Stimulated activated CD4-positive, alpha-beta T cell treated with anti-CD3 and anti-CD28 coated beads, TNF-alpha, amount 100 ng/mL, for 4 hours (primary cell): ENCODE results near the gene HNRNPAB.

Source experiments
- DNase-seq, 3 experiments: peaks; one replicate each; pipeline ENCODE4 v3.0.0-alpha.2; 2020; ENCODE audit warnings: low read depth in 3 of 3

The HNRNPAB gene

GRCh38 chr5:178204182-178204934 lies at the start of gene HNRNPAB:
Gene HNRNPAB (plus strand): TSS chr5:178204533. CDS start chr5:178204838, 305 bp downstream.
- peak; percentile 92 to 95 (median 93) for DNase-seq

- DNase-seq: no peak
Observed at GRCh38 chr5:178155065-178155464, 49.3 kb upstream of the HNRNPAB start.

- no peak for DNase-seq
Observed at GRCh38 chr5:178160176-178160575, 44.2 kb upstream of the HNRNPAB start.

- no peak for DNase-seq
Observed at GRCh38 chr5:178162481-178162880, 41.9 kb upstream of the HNRNPAB start.

GRCh38 chr5:178163772-178164735 lies 40.3 kb upstream of the HNRNPAB start:
- DNase-seq: peak; percentile 88 to 92 (median 91)

GRCh38 chr5:178165581-178165980 lies 38.8 kb upstream of the HNRNPAB start:
- no peak for DNase-seq

- no peak for DNase-seq
Observed at GRCh38 chr5:178170455-178170854, 33.9 kb upstream of the HNRNPAB start.

- DNase-seq: no peak
Observed at GRCh38 chr5:178174456-178174855, 29.9 kb upstream of the HNRNPAB start.

- no peak for DNase-seq
Observed at GRCh38 chr5:178176791-178177190, 27.5 kb upstream of the HNRNPAB start.

GRCh38 chr5:178177569-178177968 lies 26.8 kb upstream of the HNRNPAB start:
- DNase-seq: no peak

GRCh38 chr5:178180141-178180863 lies 24.0 kb upstream of the HNRNPAB start:
- no peak for DNase-seq

- DNase-seq: no peak
Observed at GRCh38 chr5:178182158-178182876, 22.0 kb upstream of the HNRNPAB start.

GRCh38 chr5:178186427-178186826 lies 17.9 kb upstream of the HNRNPAB start:
- no peak for DNase-seq

GRCh38 chr5:178187014-178187413 lies 17.3 kb upstream of the HNRNPAB start, which contains the start of gene GMCL2:
Gene GMCL2 (minus strand): TSS chr5:178187371. CDS start chr5:178187299, 72 bp downstream.
- DNase-seq: no peak

GRCh38 chr5:178189433-178189832 lies 14.9 kb upstream of the HNRNPAB start:
- DNase-seq: no peak

GRCh38 chr5:178191661-178192060 lies 12.7 kb upstream of the HNRNPAB start:
- no peak for DNase-seq

- DNase-seq: no peak
Observed at GRCh38 chr5:178192244-178192643, 12.1 kb upstream of the HNRNPAB start.

- no peak for DNase-seq
Observed at GRCh38 chr5:178192787-178193186, 11.5 kb upstream of the HNRNPAB start.

GRCh38 chr5:178193251-178193809 lies 11.0 kb upstream of the HNRNPAB start:
- DNase-seq: no peak

GRCh38 chr5:178194026-178194425 lies 10.3 kb upstream of the HNRNPAB start:
- DNase-seq: no peak

GRCh38 chr5:178196281-178196812 lies 8.0 kb upstream of the HNRNPAB start:
- DNase-seq: no peak
